SK-N-SH treated with all-trans-retinoic acid at 6 μM for 48 hours (cell line): Measurements from ENCODE around the gene CHKA.

Source experiments
- ARNTL ChIP-seq: fragments of 450-650 bp; formaldehyde crosslinking; IDR thresholded peaks from 2 replicates; pipeline ENCODE4 v1.5.0; 2020; ENCODE audit warnings: low read depth, mild to moderate bottlenecking, moderate library complexity, borderline replicate concordance
- CSDC2 ChIP-seq: fragments of 250-450 bp; sonication (Bioruptor Pico); IDR thresholded peaks from 2 replicates; pipeline ENCODE4 v1.5.0; 2020; ENCODE audit warnings: mild to moderate bottlenecking, moderate library complexity
- CSRNP3 ChIP-seq: fragments of 250-450 bp; sonication (Bioruptor Pico); IDR thresholded peaks from 2 replicates; pipeline ENCODE4 v1.5.1; 2021; ENCODE audit warnings: mild to moderate bottlenecking, moderate library complexity
- ISL1 ChIP-seq: fragments of 250-450 bp; sonication (Bioruptor Pico); IDR thresholded peaks from 2 replicates; pipeline ENCODE4 v2.1.2; 2022; ENCODE audit warnings: mild to moderate bottlenecking, moderate library complexity
- SNAI2 ChIP-seq: fragments of 250-450 bp; sonication (Bioruptor Pico); IDR thresholded peaks from 2 replicates; pipeline ENCODE4 v1.5.0; 2020; ENCODE audit warnings: mild to moderate bottlenecking, moderate library complexity
- TCF4 ChIP-seq: fragments of 250-450 bp; sonication (Bioruptor Pico); IDR thresholded peaks from 2 replicates; pipeline ENCODE4 v1.8.0; 2021; ENCODE audit warnings: mild to moderate bottlenecking, moderate library complexity, borderline replicate concordance

DNA sequence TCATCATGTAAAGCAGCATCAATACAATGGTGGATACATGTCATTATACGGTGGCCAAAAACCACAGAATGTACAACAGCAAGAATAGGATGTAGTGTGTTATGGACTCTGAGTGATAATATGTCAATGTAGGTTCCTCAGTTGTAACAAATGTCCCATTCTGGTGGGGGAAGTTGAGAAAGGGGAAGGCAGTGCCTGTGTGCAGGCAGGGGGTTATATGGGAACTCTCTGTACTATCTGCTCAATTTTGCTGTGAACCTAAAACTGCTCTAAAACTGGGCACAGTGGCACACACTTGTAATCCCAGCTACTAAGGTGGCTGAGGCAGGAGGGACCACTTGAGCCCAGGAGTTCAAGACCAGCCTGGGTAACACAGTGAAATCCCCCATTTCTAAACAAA, 5.9 kb downstream of the CHKA start:
- TF ChIP-seq ARNTL (CRISPR knock-in tag) (no peak), TCF4 (no peak), SNAI2 (CRISPR knock-in tag) (no peak), ISL1 (no peak), CSRNP3 (no peak), CSDC2 (no peak)
